GM12891 (cell line): ENCODE measurements around the gene PAK5.

Experiments
- PAX5 ChIP-seq: IDR thresholded peaks from 2 replicates; pipeline ENCODE4 v1.6.1; 2011; ENCODE audit warnings: low read length, moderate library complexity, mild to moderate bottlenecking; ENCODE audit not compliant: insufficient read depth, severe bottlenecking
- POLR2A ChIP-seq: IDR thresholded peaks from 2 replicates; pipeline ENCODE4 v1.6.1; 2011; ENCODE audit warnings: low read depth, low read length, control low read depth
- POLR2AphosphoS5 ChIP-seq: IDR thresholded peaks from 2 replicates; pipeline ENCODE4 v1.6.1; 2011; ENCODE audit warnings: low read depth, low read length, control low read depth
- POU2F2 ChIP-seq: IDR thresholded peaks from 2 replicates; pipeline ENCODE4 v1.6.1; 2011; ENCODE audit warnings: low read depth, mild to moderate bottlenecking, control low read depth, low read length, moderate library complexity
- TAF1 ChIP-seq: IDR thresholded peaks from 2 replicates; pipeline ENCODE4 v1.6.1; 2011; ENCODE audit warnings: low read depth, low read length, control low read depth

GRCh38 chr20:9809271-9809670 is 29.6 kb downstream of the PAK5 start:
- TF ChIP-seq POLR2A = no peak
- no peak for TF ChIP-seq POLR2AphosphoS5
- no peak for TF ChIP-seq TAF1
- TF ChIP-seq PAX5 = no peak
- TF ChIP-seq POU2F2 = no peak
